K562 (cell line): ENCODE measurements around the gene SCYGR2.

Experiments used
- HDGF ChIP-seq: fragments of 450-650 bp; IDR thresholded peaks from 2 replicates; pipeline ENCODE4 v1.6.1; 2016
- JUND ChIP-seq, 2 experiments: IDR thresholded peaks; 2 replicates in 1 of 2; 3 replicates in 1 of 2; pipeline ENCODE4 v1.6.1; 2011; ENCODE audit warnings: borderline replicate concordance in 2 of 2, low read depth in 2 of 2, low read length in 2 of 2, improper control_type of control experiment in 1 of 2, missing biosample characterization in 1 of 2, missing genetic modification characterization in 1 of 2, missing genetic modification reagents in 1 of 2
- LCOR ChIP-seq: sonication (generic); formaldehyde crosslinking; IDR thresholded peaks from 2 replicates; pipeline ENCODE4 v1.8.0; 2022; ENCODE audit warnings: mild to moderate bottlenecking, missing genetic modification reagents
- POLR2A ChIP-seq: fragments of 450-650 bp; conservative IDR thresholded peaks from 2 replicates; pipeline ENCODE4 v1.6.1; 2016
- RAD21 ChIP-seq, 2 experiments: fragments of 250-450 bp in 1 of 2; fragments of 450-650 bp in 1 of 2; sonication (Bioruptor Pico) in 1 of 2; formaldehyde crosslinking in 1 of 2; IDR thresholded peaks in 1 of 2; conservative IDR thresholded peaks in 1 of 2; 2 replicates each; pipeline versions ENCODE4 v1.4.0 to v1.8.0; 2020 to 2022; ENCODE audit warnings: mild to moderate bottlenecking in 2 of 2, moderate library complexity in 1 of 2
- SMC3 ChIP-seq: conservative IDR thresholded peaks from 2 replicates; pipeline ENCODE4 v1.6.1; 2011; ENCODE audit warnings: low read depth, low read length, improper control_type of control experiment; ENCODE audit not compliant: insufficient read depth
- ZNF224 ChIP-seq: sonication (generic); formaldehyde crosslinking; IDR thresholded peaks from 2 replicates; pipeline ENCODE4 v1.8.0; 2022; ENCODE audit warnings: mild to moderate bottlenecking, missing genetic modification reagents
- TF ChIP-seq, protein P1 (sequence below), 2 experiments: IDR thresholded peaks; 2 replicates each; pipeline ENCODE4 v1.6.1; 2011; ENCODE audit warnings: borderline replicate concordance in 1 of 2, control low read depth in 1 of 2, low read depth in 1 of 2, low read length in 1 of 2, mild to moderate bottlenecking in 1 of 2, mixed read lengths in 1 of 2, moderate library complexity in 1 of 2; ENCODE audit not compliant: insufficient read depth in 1 of 2, insufficient read length in 1 of 2, poor library complexity in 1 of 2, severe bottlenecking in 1 of 2; ENCODE audit errors: extremely low read depth in 1 of 2
- TF ChIP-seq, protein P2 (sequence below), 3 experiments: IDR thresholded peaks in 2 of 3; conservative IDR thresholded peaks in 1 of 3; 2 replicates each; pipeline ENCODE4 v1.5.1; 2011 to 2012; ENCODE audit warnings: low read length in 3 of 3, mild to moderate bottlenecking in 3 of 3, control low read depth in 2 of 3, improper control_type of control experiment in 1 of 3, inconsistent platforms in 1 of 3, low read depth in 1 of 3, mixed read lengths in 1 of 3, moderate library complexity in 1 of 3; ENCODE audit not compliant: insufficient read depth in 2 of 3
- TF ChIP-seq, protein P3 (sequence below): fragments of 450-650 bp; IDR thresholded peaks from 2 replicates; pipeline ENCODE4 v1.6.1; 2016; ENCODE audit warnings: borderline replicate concordance

DNA sequence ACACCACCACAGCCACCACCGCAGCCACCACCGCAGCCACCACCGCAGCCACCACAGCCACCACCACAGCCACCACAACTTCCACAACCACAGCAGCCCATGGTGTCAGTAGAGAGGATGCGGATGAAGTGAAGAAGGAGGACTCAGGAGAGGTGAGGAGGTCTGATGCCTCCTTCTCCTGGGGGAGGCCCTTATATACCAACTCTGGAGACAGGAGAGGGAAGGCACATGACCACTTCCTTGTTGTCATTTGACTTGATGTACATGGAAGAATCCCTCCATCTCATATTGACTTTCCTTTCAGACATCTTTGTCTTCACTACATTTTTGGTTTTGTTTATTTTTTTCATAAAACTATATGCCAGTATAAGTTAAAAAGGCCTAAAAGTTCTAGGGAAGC lies 16.0 kb downstream of the SCYGR2 start, which contains the start of gene SCYGR3:
- TF ChIP-seq POLR2A (no peak), ZNF224 (no peak), SMC3 (no peak), JUND (IDR thresholded peaks at IDR 0.05; ENCODE audit: borderline replicate concordance, low read depth, low read length) (no peak), JUND (tag; IDR thresholded peaks at IDR 0.05; ENCODE audit: borderline replicate concordance, low read depth, low read length) (no peak), HDGF (no peak), RAD21 (CRISPR knock-in tag; conservative IDR thresholded peaks at IDR 0.05 in 1 of 2, IDR thresholded peaks at IDR 0.05 in 1 of 2) (no peak), LCOR (CRISPR knock-in tag) (no peak)
- TF ChIP-seq, protein P1, sequence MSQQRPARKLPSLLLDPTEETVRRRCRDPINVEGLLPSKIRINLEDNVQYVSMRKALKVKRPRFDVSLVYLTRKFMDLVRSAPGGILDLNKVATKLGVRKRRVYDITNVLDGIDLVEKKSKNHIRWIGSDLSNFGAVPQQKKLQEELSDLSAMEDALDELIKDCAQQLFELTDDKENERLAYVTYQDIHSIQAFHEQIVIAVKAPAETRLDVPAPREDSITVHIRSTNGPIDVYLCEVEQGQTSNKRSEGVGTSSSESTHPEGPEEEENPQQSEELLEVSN (IDR thresholded peaks at IDR 0.05; ENCODE audit: borderline replicate concordance in 1 of 2, extremely low read depth in 1 of 2, insufficient read depth in 1 of 2, insufficient read length in 1 of 2, low read depth in 1 of 2, low read length in 1 of 2, poor library complexity in 1 of 2, severe bottlenecking in 1 of 2): no peak
- TF ChIP-seq, protein P2, sequence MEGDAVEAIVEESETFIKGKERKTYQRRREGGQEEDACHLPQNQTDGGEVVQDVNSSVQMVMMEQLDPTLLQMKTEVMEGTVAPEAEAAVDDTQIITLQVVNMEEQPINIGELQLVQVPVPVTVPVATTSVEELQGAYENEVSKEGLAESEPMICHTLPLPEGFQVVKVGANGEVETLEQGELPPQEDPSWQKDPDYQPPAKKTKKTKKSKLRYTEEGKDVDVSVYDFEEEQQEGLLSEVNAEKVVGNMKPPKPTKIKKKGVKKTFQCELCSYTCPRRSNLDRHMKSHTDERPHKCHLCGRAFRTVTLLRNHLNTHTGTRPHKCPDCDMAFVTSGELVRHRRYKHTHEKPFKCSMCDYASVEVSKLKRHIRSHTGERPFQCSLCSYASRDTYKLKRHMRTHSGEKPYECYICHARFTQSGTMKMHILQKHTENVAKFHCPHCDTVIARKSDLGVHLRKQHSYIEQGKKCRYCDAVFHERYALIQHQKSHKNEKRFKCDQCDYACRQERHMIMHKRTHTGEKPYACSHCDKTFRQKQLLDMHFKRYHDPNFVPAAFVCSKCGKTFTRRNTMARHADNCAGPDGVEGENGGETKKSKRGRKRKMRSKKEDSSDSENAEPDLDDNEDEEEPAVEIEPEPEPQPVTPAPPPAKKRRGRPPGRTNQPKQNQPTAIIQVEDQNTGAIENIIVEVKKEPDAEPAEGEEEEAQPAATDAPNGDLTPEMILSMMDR (IDR thresholded peaks at IDR 0.05 in 2 of 3, conservative IDR thresholded peaks at IDR 0.05 in 1 of 3; ENCODE audit: insufficient read depth in 2 of 3, low read depth in 1 of 3, low read length in 3 of 3): no peak
- TF ChIP-seq, protein P3, sequence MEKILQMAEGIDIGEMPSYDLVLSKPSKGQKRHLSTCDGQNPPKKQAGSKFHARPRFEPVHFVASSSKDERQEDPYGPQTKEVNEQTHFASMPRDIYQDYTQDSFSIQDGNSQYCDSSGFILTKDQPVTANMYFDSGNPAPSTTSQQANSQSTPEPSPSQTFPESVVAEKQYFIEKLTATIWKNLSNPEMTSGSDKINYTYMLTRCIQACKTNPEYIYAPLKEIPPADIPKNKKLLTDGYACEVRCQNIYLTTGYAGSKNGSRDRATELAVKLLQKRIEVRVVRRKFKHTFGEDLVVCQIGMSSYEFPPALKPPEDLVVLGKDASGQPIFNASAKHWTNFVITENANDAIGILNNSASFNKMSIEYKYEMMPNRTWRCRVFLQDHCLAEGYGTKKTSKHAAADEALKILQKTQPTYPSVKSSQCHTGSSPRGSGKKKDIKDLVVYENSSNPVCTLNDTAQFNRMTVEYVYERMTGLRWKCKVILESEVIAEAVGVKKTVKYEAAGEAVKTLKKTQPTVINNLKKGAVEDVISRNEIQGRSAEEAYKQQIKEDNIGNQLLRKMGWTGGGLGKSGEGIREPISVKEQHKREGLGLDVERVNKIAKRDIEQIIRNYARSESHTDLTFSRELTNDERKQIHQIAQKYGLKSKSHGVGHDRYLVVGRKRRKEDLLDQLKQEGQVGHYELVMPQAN: no peak
